Sigmoid colon (tissue), 7 donors: ENCODE results near the gene ADGB. TPM values are rescaled to one million over a fixed set of nuclear protein-coding genes. Genes with fewer than 3 reads are reported as not detected.
"Not testable (repeated sequence)": the region's sequence is repeated elsewhere in the genome, so short reads cannot be mapped to it uniquely, and the experiment has no call there.

Experiments used
- DNase-seq: peaks from one replicate; pipeline ENCODE4 v3.0.0-alpha.2; 2019
- H3K27ac ChIP-seq, 4 donors: fragments of 200-600 bp; sonication (generic); one replicate each; pipeline ENCODE4 v1.5.1; 2016 to 2019; ENCODE audit warnings: mild to moderate bottlenecking in 1 of 4
- H3K27me3 ChIP-seq, 3 donors: fragments of 200-600 bp; sonication (generic); one replicate each; pipeline ENCODE4 v1.5.1; 2019; ENCODE audit warnings: mild to moderate bottlenecking in 1 of 3
- H3K36me3 ChIP-seq, 4 donors: fragments of 200-600 bp; sonication (generic); one replicate each; pipeline ENCODE4 v1.5.1; 2016 to 2019
- H3K4me1 ChIP-seq, 4 donors: fragments of 200-600 bp; sonication (generic); one replicate each; pipeline ENCODE4 v1.5.1; 2017 to 2019
- H3K4me3 ChIP-seq, 4 donors: fragments of 200-600 bp; sonication (generic); one replicate each; pipeline ENCODE4 v1.5.1; 2017 to 2019; ENCODE audit warnings: mild to moderate bottlenecking in 2 of 4, moderate library complexity in 1 of 4
- H3K9me3 ChIP-seq, 4 donors: fragments of 200-600 bp in 3 of 4; sonication (generic) in 3 of 4; one replicate each; pipeline versions ENCODE4 v1.5.1 to v1.6.1; 2013 to 2019
- CTCF ChIP-seq, 4 experiments: fragments of 450-650 bp in 3 of 4; fragments of 200-600 bp in 1 of 4; IDR thresholded peaks; one replicate each; pipeline ENCODE4 v1.5.1; 2016 to 2019; ENCODE audit warnings: antibody characterized with exemption in 4 of 4, mild to moderate bottlenecking in 3 of 4, moderate library complexity in 2 of 4
- EP300 ChIP-seq, 4 donors: sonication (generic); formaldehyde crosslinking; IDR thresholded peaks; one replicate each; pipeline ENCODE4 v1.6.1; 2017; ENCODE audit warnings: antibody characterized with exemption in 4 of 4
- POLR2A ChIP-seq, 2 donors: fragments of 450-650 bp; IDR thresholded peaks; one replicate each; pipeline ENCODE4 v1.6.1; 2016; ENCODE audit warnings: antibody characterized with exemption in 2 of 2, mild to moderate bottlenecking in 2 of 2, moderate library complexity in 2 of 2
- POLR2AphosphoS5 ChIP-seq, 4 donors: sonication (generic); formaldehyde crosslinking; IDR thresholded peaks; one replicate each; pipeline ENCODE4 v1.6.1; 2017; ENCODE audit warnings: antibody characterized with exemption in 4 of 4
- WGBS, 2 donors: extraction: QIAGEN DNeasy Blood & Tissue Kit; methylation state at CpG; one replicate each; pipeline ENCODE4 v1.1.7; 2013; 5-methylcytosine and 5-hydroxymethylcytosine counted together
- intact Hi-C: fragments of 100-400 bp; cut with DNase I; formaldehyde crosslinking; loops from one replicate; pipeline ENCODE4 v1.15.1; 2023
- polyA plus RNA-seq, 3 donors: library from polyadenylated mRNA; stranded (reverse); fragments of 200-250 nt; gene quantifications; one replicate each; pipeline ENCODE4 v1.2.3, GENCODE V29; 2013
- total RNA-seq, 4 donors: library from RNA; depleted of rRNA; stranded (reverse); fragments of >200 nt; gene quantifications; one replicate each; pipeline ENCODE4 v1.1.0, GENCODE V29; 2016
- donor health status: healthy with polysubstance abuse.
- donor health status: Bipolar disorder and iron deficiency.
- donor health status: healthy.

ADGB gene
- total and polyA plus RNA-seq, 7 donors = 0.13 to 0.55 TPM; not detected in 5

- TF ChIP-seq CTCF (IDR thresholded peaks at IDR 0.05) = no peak
- TF ChIP-seq POLR2AphosphoS5 (IDR thresholded peaks at IDR 0.05) = no peak
- TF ChIP-seq POLR2A (IDR thresholded peaks at IDR 0.05) = no peak
- no peak for TF ChIP-seq EP300 (IDR thresholded peaks at IDR 0.05)
- Histone ChIP-seq H3K9me3 (peaks cover 0 to 2% (median 0%) of the 10 kb centered on the region in 4 donors), H3K27ac (no peak overlapping the region), H3K4me1 (no peaks in the 10 kb centered on the region), H3K27me3 (no peaks in the 10 kb centered on the region), H3K36me3 (no peaks in the 10 kb centered on the region), H3K4me3 (no peak overlapping the region)
- DNase-seq = no peak
- intact Hi-C loops = no loop called here
Measured at GRCh38 chr6:146850981-146851380, 252.2 kb downstream of the ADGB start.

GRCh38 chr6:146851837-146852236 lies 253.1 kb downstream of the ADGB start:
- Histone ChIP-seq H3K27ac (no peak overlapping the region), H3K9me3 (no peaks in the 10 kb centered on the region), H3K36me3 (no peaks in the 10 kb centered on the region), H3K4me3 (no peak overlapping the region), H3K4me1 (no peaks in the 10 kb centered on the region), H3K27me3 (no peaks in the 10 kb centered on the region)
- no peak for DNase-seq
- no peak for TF ChIP-seq POLR2AphosphoS5 (IDR thresholded peaks at IDR 0.05)
- no peak for TF ChIP-seq POLR2A (IDR thresholded peaks at IDR 0.05)
- no peak for TF ChIP-seq CTCF (IDR thresholded peaks at IDR 0.05)
- no peak for TF ChIP-seq EP300 (IDR thresholded peaks at IDR 0.05)
- WGBS, 2 donors = 65 to 86% methylated on average over 1 of the region's 1 CpG
- intact Hi-C loops = no loop called here

DNA sequence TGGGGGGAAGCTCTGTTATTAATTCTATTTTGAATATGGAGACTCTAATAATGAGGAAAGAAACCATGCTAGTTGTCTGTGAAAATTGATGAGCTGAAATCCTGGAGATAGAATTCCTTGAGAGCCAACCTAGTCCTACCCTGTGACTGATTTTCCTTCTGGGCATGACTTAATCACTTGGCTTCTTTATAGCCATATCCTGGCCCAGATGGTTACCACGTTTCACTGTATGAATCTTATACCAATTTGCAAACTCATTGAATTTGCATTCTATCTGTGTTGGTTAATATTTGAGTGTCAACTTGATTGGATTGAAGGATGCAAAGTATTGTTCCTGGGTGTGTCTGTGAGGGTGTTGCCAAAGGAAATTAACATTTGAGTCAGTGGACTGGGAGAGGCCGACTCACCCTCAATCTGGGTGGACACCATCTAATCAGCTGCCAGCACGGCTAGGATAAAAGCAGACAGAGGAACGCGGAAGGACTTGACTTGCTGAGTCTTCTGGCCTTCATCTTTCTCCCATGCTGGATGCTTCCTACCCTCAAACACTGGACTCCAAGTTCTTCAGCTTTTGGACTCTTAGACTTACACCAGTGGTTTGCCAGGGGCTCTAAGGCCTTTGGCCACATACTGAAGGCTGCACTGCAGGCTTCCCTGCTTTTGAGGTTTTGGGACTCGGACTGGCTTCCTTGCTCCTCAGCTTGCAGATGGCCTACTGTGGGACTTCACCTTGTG lies 255.9 kb downstream of the ADGB start:
- not testable (repeated sequence) for H3K4me3 ChIP-seq, H3K27me3 ChIP-seq, H3K36me3 ChIP-seq, H3K4me1 ChIP-seq, H3K9me3 ChIP-seq, DNase-seq, H3K27ac ChIP-seq
- 81 to 91% methylated on average over 6 of the region's 6 CpGs for WGBS, 2 donors
- intact Hi-C loops = loop anchor here (5.0 kb wide), 1 partner anchor 348 kb away; the partner anchor contains the start of gene STXBP5

- WGBS, 2 donors = 84 to 85% methylated on average over 1 of the region's 1 CpG
- Histone ChIP-seq H3K9me3 (no peaks in the 10 kb centered on the region), H3K4me1 (peaks cover 0 to 6% (median 3%) of the 10 kb centered on the region in 4 donors), H3K4me3 (no peak overlapping the region), H3K36me3 (no peaks in the 10 kb centered on the region), H3K27me3 (no peaks in the 10 kb centered on the region), H3K27ac (no peak overlapping the region)
- DNase-seq = no peak
- intact Hi-C loops = loop anchor here (2.0 to 5.0 kb wide), 2 partner anchors 59 to 346 kb away; partner anchors contain the start of gene STXBP5
- TF ChIP-seq CTCF (IDR thresholded peaks at IDR 0.05) (no peak), POLR2AphosphoS5 (IDR thresholded peaks at IDR 0.05) (no peak), POLR2A (IDR thresholded peaks at IDR 0.05) (no peak), EP300 (IDR thresholded peaks at IDR 0.05) (no peak)
Measured at GRCh38 chr6:146855889-146856288, 257.1 kb downstream of the ADGB start.

GRCh38 chr6:146856296-146856695 lies 257.5 kb downstream of the ADGB start:
- Histone ChIP-seq H3K9me3 (no peaks in the 10 kb centered on the region), H3K27ac (no peak overlapping the region), H3K4me1 (peaks cover 0 to 6% (median 3%) of the 10 kb centered on the region in 4 donors), H3K4me3 (no peak overlapping the region), H3K36me3 (no peaks in the 10 kb centered on the region), H3K27me3 (no peaks in the 10 kb centered on the region)
- whole genome bisulfite sequencing, 2 donors = 84 to 92% methylated on average over 7 of the region's 7 CpGs
- intact Hi-C loops = loop anchor here (2.0 to 5.0 kb wide), 2 partner anchors 59 to 346 kb away; partner anchors contain the start of gene STXBP5
- no peak for DNase-seq
- no peak for TF ChIP-seq POLR2A (IDR thresholded peaks at IDR 0.05)
- TF ChIP-seq CTCF (IDR thresholded peaks at IDR 0.05) = no peak
- no peak for TF ChIP-seq EP300 (IDR thresholded peaks at IDR 0.05)
